Measurements from ENCODE around the gene SGK2.

SGK2 gene

DNA sequence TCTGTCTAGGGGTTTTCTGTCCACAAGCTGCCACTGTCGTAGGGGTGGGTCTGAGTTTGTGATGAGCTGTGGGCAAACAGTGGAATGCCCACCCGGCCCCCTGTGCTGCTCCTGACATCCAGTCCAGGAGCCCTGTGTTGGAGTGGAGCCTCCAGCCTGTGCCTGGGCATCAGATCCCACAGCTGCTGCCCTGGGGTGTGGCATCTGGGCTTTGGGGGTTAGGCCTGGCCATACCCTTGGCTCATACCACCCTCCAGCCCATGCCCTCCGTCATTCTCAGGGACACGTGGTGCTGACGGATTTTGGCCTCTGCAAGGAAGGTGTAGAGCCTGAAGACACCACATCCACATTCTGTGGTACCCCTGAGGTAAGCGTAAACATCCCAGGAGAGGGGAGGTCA lies 12.9 kb downstream of the SGK2 start:
- Histone ChIP-seq H3K27me3 (ENCODE audit: insufficient read depth, low read length, poor library complexity) (no peaks in the 10 kb centered on the region), H2AFZ (ENCODE audit: low read depth, low read length) (no peak overlapping the region), H3K9me3 (ENCODE audit: insufficient read depth, low read length, severe bottlenecking) (no peaks in the 10 kb centered on the region), H3K9ac (ENCODE audit: low read depth, low read length) (no peak overlapping the region), H3K4me1 (ENCODE audit: insufficient read depth, low read length) (no peaks in the 10 kb centered on the region), H3K4me3 (ENCODE audit: low read depth in 1 of 2, low read length in 2 of 2) (no peak overlapping the region), H4K20me1 (ENCODE audit: insufficient read depth, low read length) (0 out of 2 replicates have a peak, but pooled peaks cover 3% of the 10 kb centered on the region), H3K27ac (ENCODE audit: low read length) (no peak overlapping the region), H3K36me3 (ENCODE audit: insufficient read depth, low read length) (no peaks in the 10 kb centered on the region), H3K79me2 (ENCODE audit: insufficient read depth, low read length) (no peaks in the 10 kb centered on the region), H3K4me2 (ENCODE audit: insufficient read depth, low read length) (no peak overlapping the region)
- TF ChIP-seq, protein P1, sequence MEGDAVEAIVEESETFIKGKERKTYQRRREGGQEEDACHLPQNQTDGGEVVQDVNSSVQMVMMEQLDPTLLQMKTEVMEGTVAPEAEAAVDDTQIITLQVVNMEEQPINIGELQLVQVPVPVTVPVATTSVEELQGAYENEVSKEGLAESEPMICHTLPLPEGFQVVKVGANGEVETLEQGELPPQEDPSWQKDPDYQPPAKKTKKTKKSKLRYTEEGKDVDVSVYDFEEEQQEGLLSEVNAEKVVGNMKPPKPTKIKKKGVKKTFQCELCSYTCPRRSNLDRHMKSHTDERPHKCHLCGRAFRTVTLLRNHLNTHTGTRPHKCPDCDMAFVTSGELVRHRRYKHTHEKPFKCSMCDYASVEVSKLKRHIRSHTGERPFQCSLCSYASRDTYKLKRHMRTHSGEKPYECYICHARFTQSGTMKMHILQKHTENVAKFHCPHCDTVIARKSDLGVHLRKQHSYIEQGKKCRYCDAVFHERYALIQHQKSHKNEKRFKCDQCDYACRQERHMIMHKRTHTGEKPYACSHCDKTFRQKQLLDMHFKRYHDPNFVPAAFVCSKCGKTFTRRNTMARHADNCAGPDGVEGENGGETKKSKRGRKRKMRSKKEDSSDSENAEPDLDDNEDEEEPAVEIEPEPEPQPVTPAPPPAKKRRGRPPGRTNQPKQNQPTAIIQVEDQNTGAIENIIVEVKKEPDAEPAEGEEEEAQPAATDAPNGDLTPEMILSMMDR (IDR thresholded peaks at IDR 0.05; ENCODE audit: borderline replicate concordance, extremely low read depth, low read length, poor library complexity, severe bottlenecking): no peak
- TF ChIP-seq EZH2 (IDR thresholded peaks at IDR 0.05; ENCODE audit: borderline replicate concordance, low read depth, low read length, severe bottlenecking): no peak
- ATAC-seq (ENCODE audit: insufficient read depth, low read depth): no peak
- no peak for DNase-seq

DNA sequence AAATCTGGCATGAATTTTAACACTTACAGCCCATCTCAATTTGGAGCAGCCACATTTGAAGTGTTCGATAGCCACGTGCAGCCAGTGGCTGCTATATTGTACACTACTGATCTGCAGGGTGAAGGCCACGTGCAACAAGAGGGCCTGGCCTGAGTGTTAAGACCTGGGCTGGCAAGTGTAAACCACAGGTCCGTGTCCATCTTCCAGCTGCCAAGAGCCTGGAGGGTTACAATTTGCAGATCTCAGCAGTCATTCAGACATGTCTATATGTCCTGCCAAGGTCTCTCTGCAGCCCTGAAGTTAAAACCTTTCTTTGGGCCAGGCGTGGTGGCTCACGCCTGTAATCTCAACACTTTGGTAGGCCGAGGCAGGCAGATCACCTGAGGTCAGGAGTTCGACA lies 14.1 kb downstream of the SGK2 start:
- Histone ChIP-seq H3K4me1 (ENCODE audit: insufficient read depth, low read length) (no peaks in the 10 kb centered on the region), H3K9ac (ENCODE audit: low read depth, low read length) (no peak overlapping the region), H3K79me2 (ENCODE audit: insufficient read depth, low read length) (no peaks in the 10 kb centered on the region), H3K27ac (ENCODE audit: low read length) (no peak overlapping the region), H3K27me3 (ENCODE audit: insufficient read depth, low read length, poor library complexity) (no peaks in the 10 kb centered on the region), H3K4me3 (ENCODE audit: low read depth in 1 of 2, low read length in 2 of 2) (no peak overlapping the region), H3K9me3 (ENCODE audit: insufficient read depth, low read length, severe bottlenecking) (no peaks in the 10 kb centered on the region), H3K4me2 (ENCODE audit: insufficient read depth, low read length) (no peak overlapping the region), H2AFZ (ENCODE audit: low read depth, low read length) (no peak overlapping the region), H3K36me3 (ENCODE audit: insufficient read depth, low read length) (no peaks in the 10 kb centered on the region), H4K20me1 (ENCODE audit: insufficient read depth, low read length) (0 out of 2 replicates have a peak, but pooled peaks cover 3% of the 10 kb centered on the region)
- DNase-seq (no peak), ATAC-seq (ENCODE audit: insufficient read depth, low read depth) (no peak)
- TF ChIP-seq, protein P1 (IDR thresholded peaks at IDR 0.05; ENCODE audit: borderline replicate concordance, extremely low read depth, low read length, poor library complexity, severe bottlenecking): no peak
- no peak for TF ChIP-seq EZH2 (IDR thresholded peaks at IDR 0.05; ENCODE audit: borderline replicate concordance, low read depth, low read length, severe bottlenecking)

DNA sequence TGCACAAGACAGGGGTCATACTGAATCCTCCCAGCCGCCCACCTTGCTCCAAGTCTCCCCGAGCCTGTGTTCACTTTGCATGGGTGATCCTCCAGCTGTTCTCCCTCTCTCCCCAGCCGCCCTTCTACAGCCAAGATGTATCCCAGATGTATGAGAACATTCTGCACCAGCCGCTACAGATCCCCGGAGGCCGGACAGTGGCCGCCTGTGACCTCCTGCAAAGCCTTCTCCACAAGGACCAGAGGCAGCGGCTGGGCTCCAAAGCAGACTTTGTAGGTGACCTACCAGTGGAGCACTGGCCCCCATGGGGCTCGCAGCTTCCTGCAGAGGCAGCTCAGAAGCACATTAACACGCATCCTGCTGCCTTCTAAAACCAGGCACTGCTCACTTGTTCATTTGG lies 17.3 kb downstream of the SGK2 start:
- H3K4me3 ChIP-seq (ENCODE audit: low read depth in 1 of 2, low read length in 2 of 2): no peak overlapping the region
- H4K20me1 ChIP-seq (ENCODE audit: insufficient read depth, low read length): 0 out of 2 replicates have a peak, but pooled peaks cover 3% of the 10 kb centered on the region
- no peaks in the 10 kb centered on the region for H3K4me1 ChIP-seq (ENCODE audit: insufficient read depth, low read length)
- TF ChIP-seq, protein P1 (IDR thresholded peaks at IDR 0.05; ENCODE audit: borderline replicate concordance, extremely low read depth, low read length, poor library complexity, severe bottlenecking): no peak
- no peak for TF ChIP-seq EZH2 (IDR thresholded peaks at IDR 0.05; ENCODE audit: borderline replicate concordance, low read depth, low read length, severe bottlenecking)
- no peaks in the 10 kb centered on the region for H3K9me3 ChIP-seq (ENCODE audit: insufficient read depth, low read length, severe bottlenecking)
- no peak overlapping the region for H3K4me2 ChIP-seq (ENCODE audit: insufficient read depth, low read length)
- H3K36me3 ChIP-seq (ENCODE audit: insufficient read depth, low read length): no peaks in the 10 kb centered on the region
- H3K27me3 ChIP-seq (ENCODE audit: insufficient read depth, low read length, poor library complexity): no peaks in the 10 kb centered on the region
- DNase-seq (no peak), ATAC-seq (ENCODE audit: insufficient read depth, low read depth) (no peak)
- H3K27ac ChIP-seq (ENCODE audit: low read length): no peak overlapping the region
- no peaks in the 10 kb centered on the region for H3K79me2 ChIP-seq (ENCODE audit: insufficient read depth, low read length)
- no peak overlapping the region for H3K9ac ChIP-seq (ENCODE audit: low read depth, low read length)
- H2AFZ ChIP-seq (ENCODE audit: low read depth, low read length): no peak overlapping the region
